H1 (cell line): ENCODE results near the gene CAPZA2. TPM values are rescaled to one million over a fixed set of nuclear protein-coding genes. Genes with fewer than 3 reads are reported as not detected.

Source experiments
- E2F6 ChIP-seq: IDR thresholded peaks from 2 replicates; pipeline ENCODE4 v1.6.1; 2012; ENCODE audit warnings: inconsistent platforms
- KDM5A ChIP-seq: fragments of 200-600 bp; IDR thresholded peaks from 2 replicates; pipeline ENCODE4 v1.7.1; 2012; ENCODE audit warnings: mild to moderate bottlenecking, low read length, inconsistent platforms, mixed read lengths
- NRF1 ChIP-seq: IDR thresholded peaks from 2 replicates; pipeline ENCODE4 v1.6.1; 2011; ENCODE audit warnings: mild to moderate bottlenecking, low read depth, low read length, improper control_type of control experiment
- RBBP5 ChIP-seq: IDR thresholded peaks from 2 replicates; pipeline ENCODE4 v1.7.1; 2012; ENCODE audit warnings: low read depth, mild to moderate bottlenecking, inconsistent platforms, low read length, moderate library complexity, borderline replicate concordance
- ZNF274 ChIP-seq: IDR thresholded peaks from 2 replicates; pipeline ENCODE4 v1.7.0; 2012; ENCODE audit warnings: low read length, borderline replicate concordance; ENCODE audit errors: extremely low read depth
- polyA plus RNA-seq, 7 experiments: library from polyadenylated mRNA; depleted of rRNA in 3 of 7; stranded (reverse) in 5 of 7; unstranded in 2 of 7; fragments of >200 nt in 5 of 7; fragments of 200-250 nt in 2 of 7; gene quantifications; 1 replicate in 5 of 7; 2 replicates in 1 of 7; 4 replicates in 1 of 7; pipeline versions ENCODE4 v1.2.1 to v1.2.3, GENCODE V29; 2011 to 2013; ENCODE audit warnings: missing spikeins in 2 of 7, mixed read lengths in 2 of 7
- total RNA-seq: library from RNA; stranded (reverse); fragmentation: NEBNext Ultra II Directional; extraction: Animal tissue kit (Norgen Biotek cat#: 25700); gene quantifications from 2 replicates; pipeline ENCODE4 v1.2.1, GENCODE V29; 2021

The CAPZA2 gene
- total and polyA plus RNA-seq, 2 of the 8 experiments (the other 6 are each of a cell fraction or from before 2014, with no cell fraction given): 33.2 to 145 TPM

GRCh38 chr7:116955340-116955739, 93.0 kb downstream of the CAPZA2 start (continued):
- TF ChIP-seq ZNF274 (no peak), E2F6 (no peak), NRF1 (no peak), KDM5A (no peak), RBBP5 (no peak)
